Nephron (organoid): ENCODE data around the gene HDAC7.
"Not testable (repeated sequence)": the region's sequence is repeated elsewhere in the genome, so short reads cannot be mapped to it uniquely, and the experiment has no call there.

ENCODE experiments used
- H3K27ac Mint-ChIP-seq, 3 experiments: 2 replicates each; pipeline ENCODE4 v1.8.0; 2020; ENCODE audit warnings: mixed read lengths in 3 of 3, mild to moderate bottlenecking in 2 of 3, moderate library complexity in 1 of 3
- H3K27me3 Mint-ChIP-seq: 2 replicates; pipeline ENCODE4 v1.8.0; 2021; ENCODE audit warnings: low read depth, mild to moderate bottlenecking, moderate library complexity, mixed read lengths
- H3K36me3 Mint-ChIP-seq: 2 replicates; pipeline ENCODE4 v1.8.0; 2020; ENCODE audit warnings: low read depth, mixed read lengths
- H3K4me1 Mint-ChIP-seq: 2 replicates; pipeline ENCODE4 v1.8.0; 2020; ENCODE audit warnings: mixed read lengths
- H3K4me3 Mint-ChIP-seq, 3 experiments: 2 replicates each; pipeline ENCODE4 v1.8.0; 2020; ENCODE audit warnings: mild to moderate bottlenecking in 3 of 3, mixed read lengths in 3 of 3, moderate library complexity in 2 of 3
- H3K9me3 Mint-ChIP-seq: 2 replicates; pipeline ENCODE4 v1.8.0; 2020; ENCODE audit warnings: mixed read lengths
- CTCF ChIP-seq, 3 experiments: fragments of 200-600 bp; sonication (generic); IDR thresholded peaks; one replicate each; pipeline ENCODE4 v1.5.0; 2021; ENCODE audit warnings: antibody characterized with exemption in 3 of 3; ENCODE audit not compliant: unreplicated experiment in 3 of 3

Gene HDAC7

GRCh38 chr12:47816403-47817271, 3.1 kb downstream of the HDAC7 start:
- Mint-ChIP-seq H3K4me1 (peaks cover 68% of the 10 kb centered on the region), H3K9me3 (no peaks in the 10 kb centered on the region), H3K4me3 (peak overlapping the region; percentile 89 to 94 (median 94)), H3K36me3 (no peaks in the 10 kb centered on the region), H3K27ac (peak overlapping the region; percentile 92 to 96 (median 94)), H3K27me3 (no peaks in the 10 kb centered on the region)
- TF ChIP-seq CTCF (IDR thresholded peaks at IDR 0.05; ENCODE audit: unreplicated experiment in 3 of 3), result no peak

- Mint-ChIP-seq H3K27ac (peak overlapping the region; percentile 88 to 98 (median 95)), H3K4me1 (peaks cover 68% of the 10 kb centered on the region)
- not testable (repeated sequence) for H3K9me3 Mint-ChIP-seq, H3K36me3 Mint-ChIP-seq, H3K27me3 Mint-ChIP-seq, H3K4me3 Mint-ChIP-seq
Measured at GRCh38 chr12:47815447-47815846, 4.3 kb downstream of the HDAC7 start.

- H3K4me3 Mint-ChIP-seq, result peak overlapping the region in 2 of 3 experiments; percentile 10 to 19
- no peaks in the 10 kb centered on the region for H3K36me3 Mint-ChIP-seq
- TF ChIP-seq CTCF (IDR thresholded peaks at IDR 0.05; ENCODE audit: unreplicated experiment in 3 of 3), result no peak
- H3K27me3 Mint-ChIP-seq, result no peaks in the 10 kb centered on the region
- H3K9me3 Mint-ChIP-seq, result no peaks in the 10 kb centered on the region
- H3K27ac Mint-ChIP-seq, result peak overlapping the region; percentile 88 to 98 (median 95)
- peaks cover 66% of the 10 kb centered on the region for H3K4me1 Mint-ChIP-seq
Measured at GRCh38 chr12:47814539-47815170, 5.0 kb downstream of the HDAC7 start.

GRCh38 chr12:47813511-47814196, 6.0 kb downstream of the HDAC7 start:
- Mint-ChIP-seq H3K27me3 (no peaks in the 10 kb centered on the region), H3K4me1 (peaks cover 72% of the 10 kb centered on the region), H3K4me3 (peak overlapping the region; percentile 63 to 77 (median 70)), H3K27ac (peak overlapping the region; percentile 88 to 98 (median 95)), H3K9me3 (no peaks in the 10 kb centered on the region), H3K36me3 (no peaks in the 10 kb centered on the region)
- no peak for TF ChIP-seq CTCF (IDR thresholded peaks at IDR 0.05; ENCODE audit: unreplicated experiment in 3 of 3)

GRCh38 chr12:47812797-47813510, 6.7 kb downstream of the HDAC7 start:
- peak overlapping the region; percentile 94 to 98 (median 95) for H3K27ac Mint-ChIP-seq
- no peaks in the 10 kb centered on the region for H3K27me3 Mint-ChIP-seq
- H3K4me3 Mint-ChIP-seq, result peak overlapping the region; percentile 68 to 77 (median 73)
- TF ChIP-seq CTCF (IDR thresholded peaks at IDR 0.05; ENCODE audit: unreplicated experiment in 3 of 3), result no peak
- no peaks in the 10 kb centered on the region for H3K36me3 Mint-ChIP-seq
- H3K4me1 Mint-ChIP-seq, result peaks cover 72% of the 10 kb centered on the region
- no peaks in the 10 kb centered on the region for H3K9me3 Mint-ChIP-seq
